Liver (tissue), 9 donors: Measurements from ENCODE around the gene CCDC86. TPM values are rescaled to one million over a fixed set of nuclear protein-coding genes. Genes with fewer than 3 reads are reported as not detected.

ENCODE experiments used
- DNase-seq: peaks from one replicate; pipeline ENCODE4 v3.0.0-alpha.2; 2017; ENCODE audit warnings: low spot score
- H3K27ac ChIP-seq, 2 donors: one replicate each; pipeline ENCODE4 v1.7.0; 2013; ENCODE audit warnings: inconsistent platforms in 2 of 2, low read length in 2 of 2, control low read depth in 1 of 2, low read depth in 1 of 2, mild to moderate bottlenecking in 1 of 2
- H3K27me3 ChIP-seq, 4 donors: one replicate each; pipeline versions ENCODE4 v1.6.1 to v1.7.0; 2013; ENCODE audit warnings: low read length in 3 of 4, inconsistent platforms in 1 of 4, mild to moderate bottlenecking in 1 of 4, moderate library complexity in 1 of 4; ENCODE audit not compliant: control insufficient read depth in 4 of 4, insufficient read depth in 4 of 4
- H3K36me3 ChIP-seq, 4 donors: one replicate each; pipeline versions ENCODE4 v1.6.1 to v1.7.0; 2013; ENCODE audit warnings: low read length in 3 of 4, mild to moderate bottlenecking in 3 of 4, low read depth in 1 of 4, moderate library complexity in 1 of 4; ENCODE audit not compliant: control insufficient read depth in 4 of 4, insufficient read depth in 3 of 4
- H3K4me1 ChIP-seq, 4 donors: one replicate each; pipeline versions ENCODE4 v1.6.1 to v1.7.0; 2013; ENCODE audit warnings: low read length in 3 of 4, mild to moderate bottlenecking in 3 of 4, moderate library complexity in 1 of 4; ENCODE audit not compliant: control insufficient read depth in 4 of 4, insufficient read depth in 4 of 4
- H3K4me3 ChIP-seq, 3 donors: one replicate each; pipeline versions ENCODE4 v1.6.1 to v1.7.0; 2013; ENCODE audit warnings: low read length in 3 of 3, control low read depth in 1 of 3, low read depth in 1 of 3, mild to moderate bottlenecking in 1 of 3
- H3K9ac ChIP-seq, 2 donors: one replicate each; pipeline ENCODE4 v1.7.0; 2013; ENCODE audit warnings: low read length in 2 of 2, mild to moderate bottlenecking in 2 of 2, moderate library complexity in 2 of 2, control low read depth in 1 of 2, low read depth in 1 of 2
- H3K9me3 ChIP-seq, 4 donors: one replicate each; pipeline versions ENCODE4 v1.6.1 to v1.7.0; 2013; ENCODE audit warnings: low read length in 3 of 4; ENCODE audit not compliant: control insufficient read depth in 4 of 4
- CTCF ChIP-seq: fragments of 150-350 bp; IDR thresholded peaks from 2 replicates; pipeline ENCODE4 v1.5.1; 2017; ENCODE audit warnings: improper control_type of control experiment, low read depth, low read length; ENCODE audit not compliant: missing input control
- EGR1 ChIP-seq, 2 donors: IDR thresholded peaks; 2 replicates each; pipeline ENCODE4 v1.6.1; 2016 to 2018; ENCODE audit warnings: antibody characterized with exemption in 2 of 2, low read depth in 2 of 2
- FOXA1 ChIP-seq: IDR thresholded peaks from 2 replicates; pipeline ENCODE4 v1.6.1; 2016; ENCODE audit warnings: antibody characterized with exemption
- FOXA2 ChIP-seq: IDR thresholded peaks from 2 replicates; pipeline ENCODE4 v1.6.1; 2016; ENCODE audit warnings: antibody characterized with exemption
- HNF4A ChIP-seq, 2 donors: conservative IDR thresholded peaks; 2 replicates each; pipeline ENCODE4 v1.6.1; 2016; ENCODE audit warnings: antibody characterized with exemption in 2 of 2, mild to moderate bottlenecking in 2 of 2
- JUND ChIP-seq, 2 donors: IDR thresholded peaks; 2 replicates each; pipeline ENCODE4 v1.6.1; 2016; ENCODE audit warnings: antibody characterized with exemption in 2 of 2
- MAX ChIP-seq: IDR thresholded peaks from 2 replicates; pipeline ENCODE4 v1.6.1; 2016; ENCODE audit warnings: antibody characterized with exemption
- NR2F2 ChIP-seq: IDR thresholded peaks from 2 replicates; pipeline ENCODE4 v1.6.1; 2016; ENCODE audit warnings: antibody characterized with exemption
- RXRA ChIP-seq, 2 donors: IDR thresholded peaks; 2 replicates each; pipeline ENCODE4 v1.6.1; 2017 to 2018; ENCODE audit warnings: antibody characterized with exemption in 2 of 2, mild to moderate bottlenecking in 1 of 2
- SP1 ChIP-seq: IDR thresholded peaks from 2 replicates; pipeline ENCODE4 v1.6.1; 2018; ENCODE audit warnings: antibody characterized with exemption, mild to moderate bottlenecking
- TAF1 ChIP-seq: conservative IDR thresholded peaks from 2 replicates; pipeline ENCODE4 v1.6.1; 2016; ENCODE audit warnings: antibody characterized with exemption, mild to moderate bottlenecking
- YY1 ChIP-seq: IDR thresholded peaks from 2 replicates; pipeline ENCODE4 v1.6.1; 2016; ENCODE audit warnings: antibody characterized with exemption, mild to moderate bottlenecking
- ZBTB33 ChIP-seq: IDR thresholded peaks from 2 replicates; pipeline ENCODE4 v1.6.1; 2016; ENCODE audit warnings: antibody characterized with exemption
- WGBS: extraction: QIAGEN DNeasy Blood & Tissue Kit; methylation state at CpG from one replicate; pipeline ENCODE4 v1.1.7; 2013; 5-methylcytosine and 5-hydroxymethylcytosine counted together
- polyA plus RNA-seq, 2 donors: library from polyadenylated mRNA; stranded (reverse) in 1 of 2; unstranded in 1 of 2; fragments of 200-250 nt in 1 of 2; fragments of >200 nt in 1 of 2; fragmentation: Nextera tagmentation in 1 of 2; extraction: Ambion mirVana in 1 of 2; gene quantifications; one replicate each; pipeline versions ENCODE4 v1.2.1 to v1.2.3, GENCODE V29; 2013 to 2015
- total RNA-seq, 2 donors: library from RNA; depleted of rRNA; stranded (reverse); fragments of >200 nt; gene quantifications; one replicate each; pipeline ENCODE4 v1.2.3, GENCODE V29; 2014
- donor health status: healthy.
- donor health status: healthy.
- donor health status: healthy.
- donor health status: healthy.
- donor health status: healthy.

The CCDC86 gene
- total and polyA plus RNA-seq, 4 donors: 5.0 to 9.4 (median 5.7) TPM

GRCh38 chr11:60835534-60835846 lies 6.4 kb upstream of the CCDC86 start:
- 76% methylated on average over 3 of the region's 3 CpGs for WGBS

GRCh38 chr11:60836866-60837515 lies 4.9 kb upstream of the CCDC86 start:
- TF ChIP-seq CTCF: no peak
- TF ChIP-seq FOXA1: no peak
- no peak for TF ChIP-seq EGR1 (IDR thresholded peaks at IDR 0.05; ENCODE audit: low read depth in 2 of 2)
- no peak for TF ChIP-seq JUND (IDR thresholded peaks at IDR 0.05)
- TF ChIP-seq NR2F2: no peak
- TF ChIP-seq RXRA (IDR thresholded peaks at IDR 0.05): no peak
- TF ChIP-seq SP1: no peak
- TF ChIP-seq YY1: no peak
- no peak for TF ChIP-seq TAF1
- no peak for TF ChIP-seq MAX
- TF ChIP-seq HNF4A (conservative IDR thresholded peaks at IDR 0.05): no peak
- no peak for TF ChIP-seq ZBTB33
- H3K27ac ChIP-seq: no peak overlapping the region
- no peaks in the 10 kb centered on the region for H3K27me3 ChIP-seq
- H3K9ac ChIP-seq: no peak overlapping the region
- H3K4me3 ChIP-seq: no peak overlapping the region
- no peaks in the 10 kb centered on the region for H3K36me3 ChIP-seq
- peaks cover 0 to 5% (median 1%) of the 10 kb centered on the region in 4 donors for H3K4me1 ChIP-seq
- WGBS: 77% methylated on average over 9 of the region's 9 CpGs
- H3K9me3 ChIP-seq: no peaks in the 10 kb centered on the region
- no peak for DNase-seq

More at GRCh38 chr11:60835534-60835846, 6.4 kb upstream of the CCDC86 start:
- no peak for TF ChIP-seq FOXA2
- peak; percentile 29 for TF ChIP-seq MAX
- Histone ChIP-seq H3K27me3 (no peaks in the 10 kb centered on the region), H3K9ac (no peak overlapping the region), H3K27ac (no peak overlapping the region), H3K9me3 (no peaks in the 10 kb centered on the region), H3K36me3 (no peaks in the 10 kb centered on the region), H3K4me3 (no peak overlapping the region), H3K4me1 (no peaks in the 10 kb centered on the region)
- DNase-seq: no peak

DNA sequence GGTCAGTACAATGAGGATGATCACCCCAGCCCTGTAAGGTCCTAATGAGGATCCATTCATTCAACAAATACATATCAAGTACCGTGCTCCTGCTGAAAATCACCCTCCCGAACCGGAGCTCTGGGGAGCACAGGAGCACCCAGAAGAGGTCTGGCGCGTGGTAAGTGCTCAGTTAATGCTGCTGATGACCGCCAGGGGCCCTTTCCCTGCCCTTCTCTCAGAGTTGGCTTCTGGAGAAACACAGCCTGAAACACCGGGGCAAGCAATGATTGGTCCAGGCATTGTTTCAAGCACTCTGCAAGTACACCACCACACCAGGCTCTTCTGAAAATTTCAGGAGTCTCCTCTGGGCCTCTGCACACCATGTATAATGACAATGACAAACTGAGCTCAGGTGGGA lies 3.8 kb upstream of the CCDC86 start:
- no peak for DNase-seq
- Histone ChIP-seq H3K4me3 (no peak overlapping the region), H3K9me3 (no peaks in the 10 kb centered on the region), H3K36me3 (no peaks in the 10 kb centered on the region), H3K27me3 (no peaks in the 10 kb centered on the region), H3K27ac (no peak overlapping the region), H3K4me1 (peaks cover 0 to 15% (median 8%) of the 10 kb centered on the region in 4 donors), H3K9ac (no peak overlapping the region)
- TF ChIP-seq YY1: no peak
- no peak for TF ChIP-seq CTCF
- no peak for TF ChIP-seq FOXA1
- WGBS: 87% methylated on average over 7 of the region's 7 CpGs
